Stimulated activated naive CD4-positive, alpha-beta T cell treated with Interleukin-2 at 50 U/mL for 16 hours (primary cell): Measurements from ENCODE around the gene SQSTM1.

Experiments used
- DNase-seq: peaks from one replicate; lab custom pipeline; 2025; lab: John Stamatoyannopoulos, UW

Gene SQSTM1

GRCh38 chr5:179874136-179874535, 53.4 kb downstream of the SQSTM1 start:
- DNase-seq = no peak

- DNase-seq = no peak
Observed at GRCh38 chr5:179874536-179875292, 54.0 kb downstream of the SQSTM1 start.

GRCh38 chr5:179875741-179876609, 55.3 kb downstream of the SQSTM1 start:
- no peak for DNase-seq

- DNase-seq = no peak
Observed at GRCh38 chr5:179876610-179876952, 55.9 kb downstream of the SQSTM1 start.

- no peak for DNase-seq
Observed at GRCh38 chr5:179878222-179879002, 57.7 kb downstream of the SQSTM1 start.

- no peak for DNase-seq
Observed at GRCh38 chr5:179879003-179879689, 58.4 kb downstream of the SQSTM1 start.

GRCh38 chr5:179879690-179880010, 58.9 kb downstream of the SQSTM1 start:
- no peak for DNase-seq

DNA sequence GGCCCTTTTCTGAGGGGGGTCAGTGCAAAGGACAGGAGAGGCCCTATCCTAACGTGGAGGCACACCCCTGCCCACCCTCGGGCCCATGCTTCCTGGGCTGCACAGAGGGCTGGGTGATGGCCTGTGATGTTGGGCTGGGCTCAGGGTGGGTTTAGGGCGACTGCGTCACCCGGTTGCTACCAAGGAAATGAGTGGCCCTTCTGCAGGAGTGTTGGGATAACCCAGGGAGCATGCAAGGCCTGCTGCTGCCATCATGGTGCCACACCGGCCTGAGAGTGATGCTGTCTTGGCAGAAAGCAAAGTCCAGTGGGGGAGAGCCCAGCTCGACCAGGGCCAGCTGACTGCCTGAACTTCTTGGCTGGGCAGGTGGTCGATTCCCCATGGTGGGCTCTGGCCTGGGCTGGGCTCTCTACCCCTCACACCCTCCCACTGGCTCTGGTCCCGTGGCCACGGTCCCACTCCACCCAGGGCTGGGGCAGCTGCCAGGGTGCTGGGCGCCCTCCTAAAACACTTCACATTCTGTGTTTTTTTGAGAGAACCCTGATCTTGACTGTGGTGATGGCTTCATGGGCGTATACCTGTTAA, 59.5 kb downstream of the SQSTM1 start:
- no peak for DNase-seq

GRCh38 chr5:179880848-179881590, 60.3 kb downstream of the SQSTM1 start:
- no peak for DNase-seq

DNA sequence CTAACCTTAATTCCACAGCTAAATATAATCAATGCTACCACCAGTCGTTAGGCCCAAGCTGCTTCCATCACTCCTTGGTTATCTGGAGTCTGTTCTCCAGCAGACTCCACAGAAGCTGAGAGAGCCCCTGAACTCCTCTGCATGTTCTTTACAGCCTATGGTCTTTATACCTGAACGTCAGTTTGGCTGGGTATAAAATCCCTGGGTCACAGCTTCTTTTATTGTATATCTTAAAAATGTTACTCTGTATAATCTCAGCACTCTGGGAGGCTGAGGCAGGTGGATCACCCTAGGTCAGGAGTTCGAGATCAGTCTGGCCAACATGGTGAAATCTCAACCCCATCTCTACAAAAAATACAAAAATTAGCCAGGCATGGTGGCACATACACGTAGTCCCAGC, 61.6 kb downstream of the SQSTM1 start:
- DNase-seq = no peak

DNA sequence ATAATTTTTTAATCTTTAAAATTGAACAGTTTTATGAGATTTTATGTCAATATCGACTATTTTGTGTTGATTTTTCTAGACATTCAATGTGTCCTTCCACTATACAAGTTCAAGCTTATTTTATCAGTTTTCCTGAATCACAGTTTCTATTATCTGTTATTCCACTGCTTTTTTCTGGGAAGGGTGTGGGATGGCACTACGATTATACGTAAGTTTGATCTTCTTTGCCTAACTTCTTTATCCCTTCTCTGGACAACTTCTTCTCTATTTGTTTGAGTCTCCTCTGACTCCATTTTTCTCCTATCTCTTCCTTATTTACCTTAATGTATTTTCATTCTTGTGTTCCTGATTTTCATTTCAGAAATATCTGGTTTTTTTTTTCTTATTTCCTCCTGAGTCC, 62.5 kb downstream of the SQSTM1 start:
- DNase-seq = no peak

GRCh38 chr5:179885491-179886090, 64.9 kb downstream of the SQSTM1 start:
- DNase-seq = no peak

DNA sequence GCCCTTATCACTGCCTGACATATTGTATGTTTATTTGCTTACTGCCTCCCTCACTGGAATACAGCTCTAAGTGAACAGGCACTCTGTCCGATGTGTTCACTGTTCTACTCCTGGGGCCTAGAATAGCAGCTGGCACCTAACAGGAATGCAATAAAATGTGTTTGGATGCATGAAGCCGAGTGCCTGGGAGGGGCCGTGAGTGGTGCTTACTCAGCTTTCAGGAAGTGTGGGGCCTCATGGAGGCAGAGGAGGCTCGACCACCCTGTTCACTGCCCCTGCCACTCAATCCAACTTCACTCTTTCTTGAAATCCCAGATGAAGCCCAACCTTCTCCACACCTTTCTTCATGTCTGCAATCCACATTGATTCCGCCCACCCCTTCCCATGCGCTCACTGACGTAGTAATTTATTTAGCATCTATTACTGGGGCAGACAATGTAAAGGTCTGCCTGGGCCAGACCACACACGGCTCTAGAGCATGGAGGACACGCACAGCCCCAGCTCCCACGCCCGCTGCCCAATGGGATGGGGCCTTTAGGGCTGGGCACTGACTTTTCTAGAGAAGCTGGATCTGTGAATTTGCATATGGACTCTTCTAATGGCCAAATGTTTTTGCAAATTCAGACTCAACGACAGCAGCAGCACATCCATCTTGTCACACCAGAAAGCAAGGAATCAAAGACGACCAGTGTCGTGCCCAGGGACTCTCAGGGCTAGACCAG, 65.6 kb downstream of the SQSTM1 start:
- no peak for DNase-seq

- DNase-seq = no peak
Observed at GRCh38 chr5:179887095-179887494, 66.4 kb downstream of the SQSTM1 start.
